Islet of Langerhans (tissue), 1 donor: ENCODE results near the gene NOS1.

Experiments used
- FAIRE-seq: peaks from one replicate; lab custom pipeline; 2011; peaks lifted over from hg19 to GRCh38; lab: Jason Lieb, UNC

Gene NOS1

GRCh38 chr12:117330441-117331113 lies 30.8 kb downstream of the NOS1 start:
- FAIRE-seq = no peak

DNA sequence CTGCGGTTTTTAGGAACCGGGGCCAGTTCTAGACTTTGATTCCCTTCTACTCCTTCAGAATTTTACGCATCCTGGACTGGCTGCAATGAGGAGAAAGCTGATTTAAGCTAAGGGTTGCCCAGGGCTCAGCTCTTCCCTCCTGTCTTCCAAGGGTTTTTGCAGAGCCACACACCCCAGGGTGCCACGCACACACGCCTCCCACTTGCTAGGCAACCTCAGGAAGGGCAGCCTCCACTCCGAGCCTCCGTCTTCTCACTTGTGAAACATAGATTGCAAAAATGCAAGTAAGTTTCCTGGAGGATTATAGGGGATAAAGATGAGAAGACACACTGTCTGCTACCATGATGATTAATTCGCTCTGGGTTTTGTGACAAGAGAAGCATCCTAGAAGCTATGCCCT lies 31.7 kb downstream of the NOS1 start:
- FAIRE-seq = no peak

- FAIRE-seq = no peak
Observed at GRCh38 chr12:117328556-117329100, 32.8 kb downstream of the NOS1 start.

GRCh38 chr12:117322428-117322827 lies 39.0 kb downstream of the NOS1 start:
- no peak for FAIRE-seq

DNA sequence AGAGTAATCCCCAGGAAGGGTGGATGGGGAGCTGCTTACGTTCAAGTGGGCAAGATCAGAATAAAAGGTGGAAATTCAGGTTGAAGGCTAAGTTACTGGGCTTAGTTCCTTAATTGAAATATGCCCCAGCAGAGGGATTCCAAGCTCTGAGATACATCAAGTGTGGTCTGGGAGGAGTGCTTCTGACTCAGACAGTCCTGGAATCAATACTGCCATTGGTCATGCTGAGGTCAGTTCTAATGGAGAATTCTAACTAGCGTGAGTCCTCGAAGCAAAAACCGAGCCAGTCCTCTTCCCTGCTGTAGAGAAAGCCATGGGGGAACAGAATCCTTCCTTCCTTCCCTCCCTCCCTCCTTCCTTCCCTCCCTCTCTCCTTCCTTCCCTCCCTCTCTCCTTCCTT lies 39.9 kb downstream of the NOS1 start:
- FAIRE-seq = no peak

GRCh38 chr12:117318591-117318990 lies 42.8 kb downstream of the NOS1 start:
- FAIRE-seq = no peak

GRCh38 chr12:117316336-117316735 lies 45.1 kb downstream of the NOS1 start:
- no peak for FAIRE-seq

- FAIRE-seq = no peak
Observed at GRCh38 chr12:117313926-117314325, 47.5 kb downstream of the NOS1 start.

GRCh38 chr12:117312770-117313169 lies 48.7 kb downstream of the NOS1 start:
- FAIRE-seq = no peak

- FAIRE-seq = no peak
Observed at GRCh38 chr12:117309276-117309925, 52.0 kb downstream of the NOS1 start.

GRCh38 chr12:117300174-117300573 lies 61.3 kb downstream of the NOS1 start:
- FAIRE-seq = no peak

DNA sequence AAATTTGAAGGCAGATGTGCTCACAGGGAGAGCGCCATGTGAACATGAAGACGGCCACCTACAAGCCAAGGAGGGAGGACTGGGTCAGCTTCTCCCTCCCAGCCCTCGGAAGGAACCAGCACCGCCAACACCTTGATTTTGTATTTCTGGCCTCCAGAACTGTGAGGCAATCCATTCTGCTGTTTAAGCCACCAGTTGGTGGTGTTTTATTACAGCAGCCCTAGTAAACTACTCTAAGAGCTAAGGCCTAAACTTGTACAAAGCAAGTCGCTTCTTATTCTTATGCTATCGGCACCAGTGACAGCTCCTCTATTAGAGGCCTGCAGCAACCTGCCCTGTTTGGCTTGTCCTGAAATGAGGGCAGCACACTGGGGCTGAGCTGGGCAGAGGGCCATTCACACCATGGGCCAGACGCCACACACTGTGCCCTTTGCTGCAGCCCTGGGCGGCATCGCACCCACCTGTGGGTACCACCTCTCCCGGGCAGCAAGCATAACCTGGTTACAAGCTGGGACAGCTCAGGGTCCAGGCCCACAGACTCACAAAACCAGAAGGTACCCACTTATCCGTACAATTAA lies 62.7 kb downstream of the NOS1 start:
- no peak for FAIRE-seq

DNA sequence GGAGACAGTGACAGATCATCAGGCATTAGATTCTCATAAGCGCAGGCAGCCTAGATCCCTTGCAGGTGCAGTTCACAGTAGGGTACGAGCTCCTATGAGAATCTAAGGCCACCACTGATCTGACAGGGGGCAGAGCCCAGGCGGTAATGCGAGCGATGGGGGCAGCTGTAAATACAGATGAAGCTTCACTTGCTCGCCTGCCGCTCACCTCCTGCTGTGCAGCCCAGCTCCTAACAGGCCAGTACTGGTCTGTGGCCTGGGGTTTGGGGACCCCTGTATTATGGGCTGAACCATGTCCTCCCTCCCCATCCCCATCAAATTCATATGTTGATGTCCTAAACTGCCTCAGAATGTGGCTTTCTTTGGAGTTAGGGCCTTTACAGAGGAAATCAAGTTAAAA lies 63.2 kb downstream of the NOS1 start:
- no peak for FAIRE-seq

DNA sequence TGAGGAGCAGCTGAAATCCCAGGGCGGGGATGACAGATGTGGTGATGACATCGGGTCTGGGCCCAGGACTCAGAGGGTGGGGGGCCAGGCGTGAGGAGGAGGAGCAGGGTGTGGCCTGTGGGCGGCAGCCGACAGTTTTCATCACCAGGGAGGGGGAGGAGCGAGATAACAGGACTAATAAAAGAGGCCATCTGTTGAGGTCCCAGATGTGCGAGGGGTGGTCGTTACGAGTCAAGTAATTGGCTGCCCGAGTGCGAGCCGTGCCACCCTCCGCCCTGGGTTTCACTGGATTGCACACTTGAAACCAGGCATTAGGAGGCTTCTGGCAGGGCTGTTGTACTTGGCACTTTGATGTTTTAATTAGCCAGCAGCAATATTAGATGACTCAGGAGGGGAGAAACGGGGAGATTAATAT lies 67.2 kb downstream of the NOS1 start:
- no peak for FAIRE-seq

GRCh38 chr12:117293510-117293909 lies 67.9 kb downstream of the NOS1 start:
- FAIRE-seq = no peak

GRCh38 chr12:117292688-117293087 lies 68.7 kb downstream of the NOS1 start:
- no peak for FAIRE-seq

DNA sequence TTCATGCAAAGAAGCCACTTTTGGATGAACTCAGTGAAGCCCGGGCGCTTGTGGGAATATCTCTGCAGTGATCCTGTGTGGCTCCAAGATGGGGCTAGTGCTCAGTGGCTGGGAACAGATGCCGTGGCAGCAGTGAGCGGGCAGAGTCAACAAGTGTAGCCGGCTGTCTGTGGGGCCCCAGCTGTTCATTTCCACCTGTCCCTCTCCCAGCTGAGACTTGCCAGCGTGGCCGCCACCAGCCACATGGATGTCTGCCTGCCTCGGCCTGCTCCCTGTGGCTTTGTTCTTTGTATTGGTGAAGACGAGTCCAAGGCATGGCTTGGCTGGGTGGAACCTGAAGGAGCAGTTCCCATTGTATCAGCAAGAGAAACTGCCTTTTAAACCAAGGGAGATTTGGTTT lies 77.3 kb downstream of the NOS1 start:
- FAIRE-seq = no peak

GRCh38 chr12:117282490-117282889 lies 78.9 kb downstream of the NOS1 start:
- no peak for FAIRE-seq

DNA sequence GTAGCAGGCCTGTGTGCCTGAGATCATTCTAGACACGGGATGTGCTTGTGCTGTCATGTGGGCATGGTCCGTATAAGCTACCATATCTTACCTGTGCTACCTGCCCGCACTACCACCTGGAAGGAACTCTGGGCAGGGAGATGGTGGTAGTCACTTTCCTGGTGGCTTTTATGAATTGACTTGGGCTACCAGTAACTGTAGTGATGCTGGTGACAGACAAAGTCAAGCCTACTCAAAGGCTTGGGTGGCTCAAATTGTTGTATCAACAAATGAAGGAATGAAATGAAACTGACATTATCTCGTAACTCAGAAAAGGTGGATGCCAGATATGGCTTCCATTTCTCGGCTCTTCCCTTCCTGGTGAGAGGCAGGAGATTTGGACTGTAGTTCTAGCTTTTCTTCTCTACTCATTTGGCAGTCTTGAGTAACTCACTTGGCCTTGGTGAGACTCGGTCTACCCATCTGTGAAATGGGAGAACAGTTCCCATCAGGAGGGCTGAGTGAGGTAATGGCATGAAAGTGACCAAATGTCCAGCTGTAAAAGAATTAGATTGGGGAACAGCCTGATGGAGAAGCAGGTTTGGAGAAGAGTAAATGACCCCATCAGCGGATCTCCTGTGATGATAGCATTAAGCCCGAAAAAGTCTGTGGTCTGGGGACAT lies 81.3 kb downstream of the NOS1 start:
- FAIRE-seq = no peak

- FAIRE-seq = no peak
Observed at GRCh38 chr12:117279606-117280005, 81.8 kb downstream of the NOS1 start.

- FAIRE-seq = no peak
Observed at GRCh38 chr12:117277875-117278274, 83.6 kb downstream of the NOS1 start.

DNA sequence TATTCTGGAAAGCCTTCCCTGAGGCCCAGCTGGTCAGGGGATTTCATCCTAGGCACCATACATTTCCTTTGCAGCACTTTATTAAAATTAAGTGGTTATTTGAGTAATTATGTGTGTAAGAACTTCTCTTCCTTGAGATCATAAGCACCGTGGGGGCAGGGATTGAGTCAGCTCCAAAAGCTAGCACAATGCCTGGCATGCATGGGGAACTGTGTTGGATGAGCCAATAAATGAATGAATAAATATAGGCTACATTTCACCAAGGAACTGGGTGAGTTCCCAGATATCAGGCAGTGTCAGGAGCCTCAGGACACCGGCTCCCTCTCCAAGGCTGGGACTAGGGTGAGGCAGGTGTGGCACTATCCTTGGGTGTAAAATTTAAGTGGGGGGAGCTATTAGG lies 88.3 kb downstream of the NOS1 start:
- no peak for FAIRE-seq

- no peak for FAIRE-seq
Observed at GRCh38 chr12:117272690-117273089, 88.7 kb downstream of the NOS1 start.
